Stimulated activated CD4-positive, alpha-beta T cell treated with anti-CD3 and anti-CD28 coated beads, Interleukin-4, amount 100 ng/mL, for 48 hours (primary cell): Measurements from ENCODE around the gene TIMM23B.
"Not testable (repeated sequence)": the region's sequence is repeated elsewhere in the genome, so short reads cannot be mapped to it uniquely, and the experiment has no call there.

Source experiments
- DNase-seq, 2 donors: peaks; one replicate each; pipeline ENCODE4 v3.0.0-alpha.2; 2020; ENCODE audit warnings: low read depth in 2 of 2

The TIMM23B gene

DNA sequence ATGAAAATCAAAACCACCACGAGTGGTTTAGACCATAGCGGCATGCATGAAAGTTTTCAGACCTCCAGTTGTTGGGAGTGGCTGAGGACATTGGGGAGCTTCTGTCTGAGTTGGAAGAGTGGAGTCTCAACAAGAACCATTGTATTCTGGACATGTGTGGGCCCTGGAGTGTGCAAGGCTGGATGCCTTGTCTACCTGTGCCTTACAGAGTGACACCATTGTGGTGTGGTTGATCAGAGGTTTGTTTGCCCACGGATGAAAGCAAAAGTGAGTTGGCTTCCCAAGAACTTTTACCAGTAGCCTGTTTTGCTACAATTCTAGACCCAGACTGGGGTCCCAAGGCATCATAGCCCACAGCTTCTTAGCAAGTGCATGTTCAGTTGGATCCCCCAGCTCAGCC, 35.9 kb downstream of the TIMM23B start:
- not testable (repeated sequence) for DNase-seq

DNA sequence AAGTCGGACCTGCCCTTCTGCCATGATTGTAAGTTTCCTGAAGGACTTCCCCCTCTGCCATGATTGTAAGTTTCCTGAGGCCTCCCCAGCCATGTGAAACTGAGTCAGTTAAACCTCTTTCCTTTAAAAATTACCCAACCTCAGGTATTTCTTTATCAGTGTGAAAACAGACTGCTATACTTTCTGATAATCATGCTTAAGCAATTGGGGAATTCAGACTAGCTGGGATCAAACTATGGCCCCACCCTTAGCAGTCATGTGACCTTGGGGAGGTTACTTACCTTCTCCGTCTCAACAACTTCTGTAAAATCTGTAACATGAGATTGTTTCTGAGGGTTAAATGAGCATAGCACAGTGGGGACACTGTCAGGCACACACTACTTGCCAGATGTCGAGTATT, 45.4 kb downstream of the TIMM23B start:
- not testable (repeated sequence) for DNase-seq

DNA sequence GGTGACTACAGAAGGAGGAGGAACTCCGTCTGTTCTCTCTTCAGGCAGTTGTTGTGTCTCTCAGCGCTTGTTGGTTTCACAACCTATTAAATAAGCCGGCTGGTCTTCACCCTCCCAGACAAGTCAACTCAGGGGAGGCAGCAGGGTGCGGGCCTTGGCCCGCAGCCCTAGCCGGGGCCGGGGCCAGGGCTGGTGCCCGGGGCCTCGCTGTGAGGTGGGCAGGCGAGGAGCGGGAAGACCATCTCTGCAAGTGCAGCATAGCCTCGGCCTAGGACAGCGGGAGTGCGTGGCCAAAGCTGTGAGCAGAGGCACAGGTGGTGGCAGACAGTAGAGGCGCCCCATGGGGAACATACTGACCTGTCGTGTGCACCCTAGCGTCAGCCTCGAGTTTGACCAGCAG, 46.5 kb downstream of the TIMM23B start, which contains the start of gene AGAP6:
Gene AGAP6 (plus strand): TSS at position 31 of the 400 bp plus-strand sequence. CDS start 310 bp downstream, at position 341.
- not testable (repeated sequence) for DNase-seq

- DNase-seq = not testable (repeated sequence)
These were observed 53.5 kb downstream of the TIMM23B start for GRCh38 chr10:49995321-49995720.

DNA sequence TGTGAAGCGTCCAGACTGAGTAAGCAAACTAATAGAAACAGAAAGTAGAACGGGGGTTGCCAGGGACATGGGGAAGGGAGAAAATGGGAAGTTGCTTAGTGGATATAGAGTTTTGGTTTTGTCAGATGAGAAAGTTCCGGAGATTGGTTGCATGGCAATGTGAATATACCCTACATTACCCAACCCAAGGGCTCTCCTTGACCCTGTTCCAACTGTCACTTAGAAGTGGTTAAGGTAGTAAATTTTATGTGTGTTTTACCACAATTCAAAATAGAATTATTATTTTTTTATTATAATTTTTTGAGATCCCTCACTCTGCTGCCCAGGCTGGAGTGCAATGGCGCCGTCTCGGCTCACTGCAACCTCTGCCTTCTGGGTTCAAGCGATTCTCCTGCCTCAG, 72.2 kb downstream of the TIMM23B start:
- not testable (repeated sequence) for DNase-seq

DNA sequence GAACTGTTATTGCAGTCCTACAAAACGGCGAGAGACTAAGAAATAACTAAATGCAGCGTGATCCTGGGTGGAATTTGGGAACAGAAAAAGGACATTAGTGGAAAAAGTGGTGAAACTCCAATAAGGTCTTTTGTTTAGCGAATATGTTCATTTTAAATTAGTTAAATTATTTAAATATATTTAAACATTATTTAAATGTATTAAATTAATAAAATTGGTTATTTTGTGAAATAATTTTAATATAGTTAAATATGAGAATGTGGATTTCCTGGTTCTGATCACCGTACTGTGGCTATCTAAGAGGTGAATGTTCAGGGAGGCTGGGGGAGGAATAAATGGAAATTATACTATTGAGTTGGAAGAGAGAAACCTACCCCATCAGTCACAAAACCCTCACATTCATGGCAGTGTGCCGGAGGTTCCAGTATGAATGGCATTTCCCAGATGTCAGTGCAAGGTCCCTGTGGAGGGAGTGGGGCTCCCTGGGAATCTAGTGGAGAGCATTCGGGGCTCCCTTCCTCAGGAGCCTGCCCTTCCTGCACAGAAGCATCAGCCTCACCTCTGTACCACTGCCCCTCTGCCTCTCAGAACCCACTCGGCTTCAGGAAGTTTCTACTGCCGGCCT, 73.9 kb downstream of the TIMM23B start:
- not testable (repeated sequence) for DNase-seq

GRCh38 chr10:50016926-50017325, 75.1 kb downstream of the TIMM23B start:
- not testable (repeated sequence) for DNase-seq

DNA sequence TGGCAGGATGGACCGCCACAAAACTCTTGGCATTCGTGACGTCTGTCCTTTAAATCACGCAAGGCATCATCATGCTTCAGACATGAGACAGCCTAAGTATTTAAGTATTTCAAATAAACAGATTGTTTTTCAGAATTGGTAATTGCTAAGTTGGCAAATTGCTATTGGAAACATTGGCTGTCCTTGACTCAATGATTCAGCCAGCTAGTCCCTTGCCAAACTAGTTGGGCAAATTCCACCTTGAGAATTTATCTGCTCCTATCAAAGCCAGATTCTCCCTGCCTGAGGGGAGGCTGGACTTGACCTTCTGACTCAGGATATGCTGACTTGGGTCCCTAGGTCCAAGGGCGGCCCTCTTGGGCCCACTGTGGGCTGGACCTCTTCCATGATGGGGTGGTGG, 75.8 kb downstream of the TIMM23B start:
- DNase-seq = not testable (repeated sequence)

DNA sequence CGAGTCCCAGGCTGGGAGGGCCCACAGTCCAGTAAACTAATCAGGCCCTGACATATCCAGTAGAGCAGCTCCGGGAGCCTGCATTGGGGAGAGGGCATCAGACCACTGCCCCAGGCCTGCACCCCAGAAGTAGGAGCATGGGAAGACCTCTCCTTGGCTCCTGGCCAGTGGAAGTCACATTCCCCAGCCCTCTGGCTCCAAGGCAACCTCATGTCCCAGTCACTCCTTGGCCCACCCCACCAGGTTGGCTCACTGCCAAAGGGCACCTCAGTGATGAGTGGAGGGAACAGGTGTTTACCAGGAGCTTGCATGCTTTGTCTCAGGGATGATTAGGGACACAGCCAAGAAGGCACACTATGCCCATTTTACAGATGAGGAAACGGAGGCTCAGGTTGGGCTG, 77.4 kb downstream of the TIMM23B start:
- not testable (repeated sequence) for DNase-seq

GRCh38 chr10:50020451-50021024, 78.7 kb downstream of the TIMM23B start:
- not testable (repeated sequence) for DNase-seq

DNA sequence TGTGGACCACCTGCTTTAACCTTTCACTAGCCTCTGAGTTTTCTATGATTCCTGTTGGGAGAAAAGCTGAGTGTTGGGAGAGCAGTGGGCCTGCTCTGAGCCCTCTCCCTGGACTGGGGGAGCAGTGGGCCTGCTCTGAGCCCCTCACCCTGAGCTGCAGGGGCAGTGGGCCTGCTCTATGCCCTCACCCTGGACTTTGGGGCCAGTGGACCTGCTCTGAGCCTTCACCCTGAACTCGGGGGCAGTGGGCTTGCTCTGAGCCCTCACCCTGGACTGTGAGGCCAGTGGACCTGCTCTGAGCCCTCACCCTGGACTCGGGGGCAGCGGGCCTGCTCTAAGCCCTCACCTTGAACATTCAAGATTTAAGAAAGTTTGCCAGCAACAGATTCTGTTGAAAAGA, 79.8 kb downstream of the TIMM23B start:
- no peak for DNase-seq
